Activated T-cell treated with anti-CD3 and anti-CD28 coated beads, Interleukin-2, amount 50 U/mL, for 24 hours (primary cell): Measurements from ENCODE around the gene WDPCP.
"Not testable (repeated sequence)": the region's sequence is repeated elsewhere in the genome, so short reads cannot be mapped to it uniquely, and the experiment has no call there.

ENCODE experiments used
- DNase-seq: peaks from one replicate; pipeline ENCODE4 v3.0.0-alpha.2; 2020
- H3K27ac Mint-ChIP-seq: 2 replicates; pipeline ENCODE4 v1.8.0; 2020; ENCODE audit warnings: mild to moderate bottlenecking, mixed read lengths
- H3K27me3 Mint-ChIP-seq: 2 replicates; pipeline ENCODE4 v1.8.0; 2020; ENCODE audit warnings: mixed read lengths
- H3K36me3 Mint-ChIP-seq: 2 replicates; pipeline ENCODE4 v1.8.0; 2020; ENCODE audit warnings: low read depth, mixed read lengths
- H3K4me1 Mint-ChIP-seq: 2 replicates; pipeline ENCODE4 v1.8.0; 2020; ENCODE audit warnings: low read depth, mixed read lengths
- H3K4me3 Mint-ChIP-seq: 2 replicates; pipeline ENCODE4 v1.8.0; 2020; ENCODE audit warnings: mild to moderate bottlenecking, moderate library complexity, mixed read lengths
- H3K9me3 Mint-ChIP-seq: 2 replicates; pipeline ENCODE4 v1.8.0; 2020; ENCODE audit warnings: mixed read lengths

The WDPCP gene

DNA sequence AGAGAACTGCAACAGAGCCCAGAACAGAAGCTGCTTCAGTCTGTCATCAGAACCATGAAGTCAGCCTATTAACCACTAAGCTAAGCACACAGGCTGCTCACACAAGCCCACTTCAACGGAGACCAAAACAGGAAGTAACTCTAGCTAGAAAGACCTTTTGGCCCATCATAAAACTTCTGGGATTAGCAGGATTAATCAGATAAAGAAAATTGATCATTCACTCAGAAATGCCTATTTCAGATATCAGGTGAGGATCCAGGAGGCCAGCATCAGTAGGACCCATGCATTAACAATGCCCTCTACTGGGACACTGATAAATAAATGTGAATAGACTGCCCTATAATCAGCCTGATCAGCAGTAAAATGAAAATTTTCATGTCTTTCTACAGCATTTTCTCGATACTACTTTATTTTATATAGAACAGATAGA, 101.4 kb downstream of the WDPCP start:
- Mint-ChIP-seq H3K4me3 (no peak overlapping the region), H3K4me1 (no peaks in the 10 kb centered on the region), H3K36me3 (peaks cover 15% of the 10 kb centered on the region), H3K9me3 (no peaks in the 10 kb centered on the region), H3K27ac (no peak overlapping the region), H3K27me3 (no peaks in the 10 kb centered on the region)
- DNase-seq, result no peak

DNA sequence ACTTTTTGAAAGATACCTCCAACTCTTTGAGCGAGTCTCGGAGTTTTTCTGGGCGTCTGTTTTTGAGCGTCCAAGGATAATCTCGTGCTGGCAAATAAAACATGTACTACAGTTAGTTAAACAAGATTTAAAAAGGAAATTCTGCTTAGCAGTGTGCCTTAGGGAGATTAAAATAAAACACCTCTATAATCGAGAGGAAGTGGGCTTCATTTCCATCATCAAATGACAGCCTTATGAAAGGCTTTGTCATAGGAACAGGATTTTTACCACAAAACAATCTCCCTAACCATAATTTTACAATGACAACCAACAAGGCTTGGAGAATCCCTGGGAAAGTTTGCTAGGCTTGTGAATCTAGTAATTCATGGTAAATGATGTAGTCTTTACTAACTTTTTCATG, 103.4 kb downstream of the WDPCP start:
- H3K27me3 Mint-ChIP-seq, result no peaks in the 10 kb centered on the region
- H3K9me3 Mint-ChIP-seq, result no peaks in the 10 kb centered on the region

DNA sequence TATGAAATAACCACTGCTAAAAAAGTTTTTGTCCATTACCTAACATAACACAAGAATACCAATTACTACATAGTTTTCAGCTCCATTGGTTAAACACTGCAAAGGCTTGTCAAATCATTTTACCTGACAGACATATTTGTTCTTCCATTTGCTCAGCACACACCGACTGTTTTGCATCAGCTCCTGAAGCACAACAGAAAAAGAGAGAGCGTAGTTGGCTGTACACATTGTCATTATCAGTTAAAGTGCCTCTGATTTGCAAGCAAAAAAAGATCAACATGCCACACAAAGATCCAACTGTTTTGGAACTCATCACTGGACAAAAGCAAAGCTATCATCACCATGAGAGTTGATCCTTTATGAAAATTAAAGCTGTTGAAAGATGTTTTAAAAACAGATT, 103.8 kb downstream of the WDPCP start:
- H3K27ac Mint-ChIP-seq, result no peak overlapping the region
- no peak for DNase-seq
- H3K4me3 Mint-ChIP-seq, result no peak overlapping the region
- H3K36me3 Mint-ChIP-seq, result peaks cover 29% of the 10 kb centered on the region
- no peaks in the 10 kb centered on the region for H3K4me1 Mint-ChIP-seq
- H3K27me3 Mint-ChIP-seq, result no peaks in the 10 kb centered on the region
- H3K9me3 Mint-ChIP-seq, result no peaks in the 10 kb centered on the region

More for the DNA sequence above, 103.4 kb downstream of the WDPCP start:
- DNase-seq, result no peak
- peaks cover 26% of the 10 kb centered on the region for H3K36me3 Mint-ChIP-seq
- H3K4me1 Mint-ChIP-seq, result no peaks in the 10 kb centered on the region
- H3K4me3 Mint-ChIP-seq, result no peak overlapping the region
- no peak overlapping the region for H3K27ac Mint-ChIP-seq

DNA sequence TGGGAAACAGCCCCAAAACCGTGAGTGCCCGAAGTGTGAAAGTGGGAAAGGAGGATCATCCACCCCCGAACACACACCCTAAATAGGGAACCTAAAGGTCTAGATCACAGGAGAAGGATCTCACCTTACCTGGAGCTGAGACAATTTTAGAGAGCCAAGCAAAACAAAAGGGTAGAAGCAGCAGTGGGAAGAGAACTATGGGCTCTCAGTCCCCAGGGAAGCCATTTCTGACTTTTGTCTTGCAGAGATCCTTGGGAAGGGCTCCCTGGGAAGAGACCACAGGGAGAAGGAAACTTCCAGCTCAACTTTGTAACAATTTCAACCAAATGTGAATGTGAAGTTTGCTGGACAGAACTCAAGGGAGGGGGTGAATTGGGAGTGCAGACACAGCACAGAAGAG, 110.6 kb downstream of the WDPCP start:
- H3K9me3 Mint-ChIP-seq, result no peaks in the 10 kb centered on the region
- no peaks in the 10 kb centered on the region for H3K4me1 Mint-ChIP-seq
- no peak for DNase-seq
- H3K4me3 Mint-ChIP-seq, result no peak overlapping the region
- peaks cover 20% of the 10 kb centered on the region for H3K36me3 Mint-ChIP-seq
- no peak overlapping the region for H3K27ac Mint-ChIP-seq
- no peaks in the 10 kb centered on the region for H3K27me3 Mint-ChIP-seq

DNA sequence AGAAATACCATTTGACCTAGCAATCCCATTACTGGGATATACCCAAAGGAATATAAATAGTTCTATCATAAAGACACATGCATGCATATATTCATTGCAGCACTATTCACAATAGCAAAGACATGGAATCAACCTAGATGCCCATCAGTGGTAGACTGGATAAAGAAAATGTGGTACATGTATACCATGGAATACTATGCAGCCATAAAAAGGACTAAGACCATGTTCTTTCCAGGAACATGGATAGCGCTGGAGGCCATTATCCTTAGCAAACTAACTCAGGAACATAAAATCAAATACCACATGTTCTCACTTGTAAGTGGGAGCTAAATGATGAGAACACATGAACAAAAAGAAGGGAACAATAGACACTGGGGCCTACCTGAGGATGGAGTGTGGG, 119.0 kb downstream of the WDPCP start:
- H3K9me3 Mint-ChIP-seq, result peaks cover 12% of the 10 kb centered on the region
- H3K27ac Mint-ChIP-seq, H3K4me1 Mint-ChIP-seq, H3K4me3 Mint-ChIP-seq, DNase-seq, H3K27me3 Mint-ChIP-seq: not testable (repeated sequence)
- peaks cover 17% of the 10 kb centered on the region for H3K36me3 Mint-ChIP-seq

DNA sequence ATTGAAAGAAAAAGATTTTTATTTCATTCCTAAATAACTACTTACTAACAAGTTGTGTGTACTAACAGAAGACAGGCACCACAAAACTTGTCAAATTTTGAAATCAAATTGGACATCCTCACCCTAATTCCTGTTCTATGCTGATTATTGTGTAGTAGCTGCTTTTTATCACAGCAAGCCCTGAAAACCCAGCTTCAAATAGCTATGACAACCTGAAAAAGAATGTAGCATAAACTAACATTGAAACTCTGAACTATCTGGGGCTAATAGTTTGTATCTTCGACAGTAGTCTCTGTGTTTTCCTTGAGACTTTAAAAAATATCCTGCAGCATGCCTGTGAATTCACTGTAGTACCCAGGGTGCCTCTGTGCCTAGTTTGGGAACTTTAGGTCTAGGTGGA, 122.6 kb downstream of the WDPCP start:
- no peak overlapping the region for H3K27ac Mint-ChIP-seq
- no peak for DNase-seq
- H3K9me3 Mint-ChIP-seq, result peaks cover 28% of the 10 kb centered on the region
- no peaks in the 10 kb centered on the region for H3K4me1 Mint-ChIP-seq
- peaks cover 47% of the 10 kb centered on the region for H3K36me3 Mint-ChIP-seq
- H3K27me3 Mint-ChIP-seq, result no peaks in the 10 kb centered on the region
- H3K4me3 Mint-ChIP-seq, result no peak overlapping the region

DNA sequence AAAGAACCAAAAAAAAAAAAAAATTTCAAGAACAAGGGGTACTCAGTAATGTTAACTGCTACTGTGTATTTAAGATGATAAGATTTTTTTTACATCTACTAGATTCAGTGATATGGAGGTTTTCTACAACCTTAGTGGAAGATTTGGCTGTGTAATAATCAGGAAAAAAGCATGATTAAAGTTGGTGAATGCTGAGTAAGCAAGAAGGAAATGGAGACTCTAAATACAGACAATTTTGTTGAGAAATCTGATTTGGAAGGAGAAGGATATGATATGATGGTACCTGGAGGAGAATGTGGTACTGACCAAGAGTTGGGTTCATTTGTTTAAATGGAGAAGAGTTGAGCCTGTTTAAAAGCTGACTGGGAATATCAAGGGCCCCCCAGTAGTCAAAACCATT, 125.1 kb downstream of the WDPCP start:
- no peak overlapping the region for H3K27ac Mint-ChIP-seq

DNA sequence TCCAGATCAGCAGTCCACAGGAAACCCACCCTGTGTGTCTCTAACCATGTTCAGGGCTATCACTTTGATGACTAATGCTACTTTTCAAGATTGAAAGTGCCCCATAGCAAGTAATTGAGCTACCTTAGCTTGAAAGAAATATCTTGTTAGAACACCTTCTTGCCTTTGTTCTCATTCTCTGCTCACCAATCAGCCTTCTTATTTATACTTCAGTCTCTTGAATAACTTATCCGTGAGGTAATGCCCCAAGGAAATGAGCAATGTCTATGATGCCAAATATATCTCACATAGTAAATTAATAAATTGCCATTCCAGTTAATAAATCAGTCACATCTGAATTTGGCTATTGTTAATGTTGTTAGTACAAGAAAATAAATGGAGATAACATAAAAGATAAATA, 141.6 kb downstream of the WDPCP start:
- Mint-ChIP-seq H3K4me3 (no peak overlapping the region), H3K27ac (no peak overlapping the region), H3K9me3 (no peaks in the 10 kb centered on the region), H3K36me3 (peaks cover 8% of the 10 kb centered on the region), H3K27me3 (no peaks in the 10 kb centered on the region), H3K4me1 (peaks cover 12% of the 10 kb centered on the region)
- DNase-seq, result no peak

More for the DNA sequence above, 125.1 kb downstream of the WDPCP start:
- Mint-ChIP-seq H3K36me3 (peaks cover 62% of the 10 kb centered on the region), H3K9me3 (peaks cover 32% of the 10 kb centered on the region), H3K27me3 (no peaks in the 10 kb centered on the region), H3K4me3 (no peak overlapping the region), H3K4me1 (no peaks in the 10 kb centered on the region)
- DNase-seq, result no peak

DNA sequence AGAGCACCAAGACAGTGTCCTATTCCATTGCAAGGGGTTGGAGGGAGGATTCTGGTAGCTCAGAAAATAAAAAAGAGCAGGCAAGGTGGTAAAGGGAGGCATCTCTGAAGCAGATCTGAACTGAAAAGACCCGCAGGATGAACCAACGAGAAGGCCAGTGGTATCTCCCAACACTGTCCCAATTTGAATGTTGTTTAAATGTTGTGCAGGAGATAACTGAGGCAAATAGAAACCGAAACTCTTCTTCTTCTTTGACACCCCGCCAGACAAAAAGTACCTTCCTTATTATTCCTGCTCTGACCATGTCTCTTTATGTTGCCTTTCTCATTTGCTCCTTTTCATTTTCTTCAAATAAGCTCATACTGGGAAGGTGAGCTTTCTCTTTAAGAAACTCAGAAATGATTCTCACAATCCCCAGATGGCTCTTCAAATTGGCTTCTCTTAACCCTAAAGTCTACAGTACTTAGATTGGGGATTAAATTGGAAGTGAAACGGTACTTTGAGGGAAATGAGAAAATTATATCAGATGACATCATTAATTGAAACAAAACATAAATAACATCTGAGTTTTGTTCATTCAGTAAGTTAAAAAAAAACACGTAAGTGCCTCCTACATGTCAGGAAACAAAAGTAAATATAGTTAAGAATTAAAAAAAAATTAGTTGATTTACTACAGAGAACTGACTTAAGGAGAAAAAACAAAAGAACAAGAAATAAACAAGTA, 143.6 kb downstream of the WDPCP start:
- H3K9me3 Mint-ChIP-seq, result no peaks in the 10 kb centered on the region
- H3K4me1 Mint-ChIP-seq, result peaks cover 13% of the 10 kb centered on the region
- no peaks in the 10 kb centered on the region for H3K36me3 Mint-ChIP-seq
- no peak overlapping the region for H3K4me3 Mint-ChIP-seq
- no peaks in the 10 kb centered on the region for H3K27me3 Mint-ChIP-seq
- no peak for DNase-seq
- no peak overlapping the region for H3K27ac Mint-ChIP-seq

DNA sequence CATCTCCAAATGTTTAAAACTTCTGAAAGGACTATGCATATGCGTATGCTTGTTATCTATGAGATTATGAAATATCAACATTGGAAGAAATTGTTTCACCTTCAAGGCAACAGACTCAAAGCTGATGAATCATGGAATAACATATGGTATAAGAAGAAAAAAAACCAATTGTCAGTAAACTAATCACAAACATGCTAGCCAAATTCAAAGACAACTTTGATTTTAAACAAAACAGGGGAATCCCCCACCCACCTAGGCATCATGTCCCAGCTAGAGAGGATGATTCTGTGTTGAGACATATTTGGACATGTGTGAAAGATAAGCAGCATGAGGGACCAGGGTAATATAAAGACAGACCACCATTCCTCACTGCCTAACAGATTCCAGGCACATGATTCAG, 147.7 kb downstream of the WDPCP start:
- Mint-ChIP-seq H3K27me3 (no peaks in the 10 kb centered on the region), H3K4me3 (no peak overlapping the region), H3K4me1 (peaks cover 13% of the 10 kb centered on the region), H3K9me3 (no peaks in the 10 kb centered on the region), H3K27ac (no peak overlapping the region), H3K36me3 (peaks cover 2% of the 10 kb centered on the region)
- DNase-seq, result no peak

DNA sequence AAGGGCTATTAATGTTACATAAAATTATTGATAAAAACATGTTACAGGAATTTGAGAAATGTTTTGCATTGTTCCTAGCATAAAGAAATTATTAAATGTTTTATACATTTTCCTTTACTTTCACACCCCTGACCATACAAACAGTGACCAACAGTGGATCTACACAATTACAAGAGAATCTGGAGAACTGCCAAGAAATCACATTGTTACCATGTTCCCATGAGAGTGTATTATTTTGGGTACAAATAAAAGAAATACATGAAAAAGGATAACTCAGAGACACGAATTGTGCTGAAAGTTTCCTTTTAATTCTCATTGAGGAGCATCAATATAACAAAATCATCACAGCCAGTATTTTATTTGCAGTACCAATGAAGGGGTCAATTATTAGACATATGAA, 150.1 kb downstream of the WDPCP start:
- Mint-ChIP-seq H3K27me3 (no peaks in the 10 kb centered on the region), H3K4me3 (no peak overlapping the region), H3K4me1 (peaks cover 7% of the 10 kb centered on the region), H3K9me3 (no peaks in the 10 kb centered on the region), H3K36me3 (peaks cover 2% of the 10 kb centered on the region), H3K27ac (no peak overlapping the region)
- no peak for DNase-seq

DNA sequence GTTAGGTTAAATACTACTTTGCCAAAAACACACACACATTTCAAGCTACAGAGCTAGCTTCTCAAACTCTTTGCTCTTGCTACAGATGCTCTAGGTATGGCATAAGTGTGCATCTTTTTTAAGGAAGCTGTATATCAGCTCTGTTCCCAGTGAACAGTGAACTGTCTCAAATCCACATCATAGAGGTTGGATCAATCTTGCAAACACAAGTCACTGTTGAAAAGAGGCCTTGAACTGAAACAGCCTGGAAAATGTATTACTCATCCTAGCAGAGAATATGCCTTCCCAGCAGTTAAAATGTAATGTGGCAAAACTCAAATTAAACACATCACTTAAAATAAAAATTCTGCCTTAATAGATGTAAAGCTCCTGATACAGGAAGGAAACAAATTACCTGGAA, 151.8 kb downstream of the WDPCP start:
- DNase-seq, result no peak
- Mint-ChIP-seq H3K4me1 (peaks cover 8% of the 10 kb centered on the region), H3K9me3 (no peaks in the 10 kb centered on the region), H3K27me3 (no peaks in the 10 kb centered on the region), H3K36me3 (peaks cover 2% of the 10 kb centered on the region), H3K4me3 (no peak overlapping the region), H3K27ac (no peak overlapping the region)

DNA sequence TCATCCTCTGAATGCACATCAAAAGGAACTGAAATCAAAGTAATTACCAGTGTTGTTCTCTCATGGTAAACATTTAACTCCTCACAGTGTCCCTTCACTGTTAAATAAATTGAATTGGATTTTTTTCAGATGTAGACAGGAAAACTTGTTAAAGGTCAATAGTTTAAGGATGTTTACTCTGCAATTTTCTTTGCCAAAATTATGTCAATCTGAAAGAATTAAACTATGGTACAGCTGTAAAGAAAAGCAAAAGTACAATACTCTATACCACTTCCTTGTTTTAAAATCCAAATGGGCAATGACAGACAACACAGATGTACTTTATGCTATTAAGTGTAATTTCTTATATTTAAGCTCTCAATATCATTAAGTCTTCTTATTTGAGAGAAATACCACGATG, 153.2 kb downstream of the WDPCP start:
- no peak for DNase-seq
- peaks cover 2% of the 10 kb centered on the region for H3K36me3 Mint-ChIP-seq
- no peaks in the 10 kb centered on the region for H3K9me3 Mint-ChIP-seq
- H3K4me1 Mint-ChIP-seq, result peaks cover 1% of the 10 kb centered on the region
- H3K27me3 Mint-ChIP-seq, result no peaks in the 10 kb centered on the region
- H3K4me3 Mint-ChIP-seq, result no peak overlapping the region
- no peak overlapping the region for H3K27ac Mint-ChIP-seq

DNA sequence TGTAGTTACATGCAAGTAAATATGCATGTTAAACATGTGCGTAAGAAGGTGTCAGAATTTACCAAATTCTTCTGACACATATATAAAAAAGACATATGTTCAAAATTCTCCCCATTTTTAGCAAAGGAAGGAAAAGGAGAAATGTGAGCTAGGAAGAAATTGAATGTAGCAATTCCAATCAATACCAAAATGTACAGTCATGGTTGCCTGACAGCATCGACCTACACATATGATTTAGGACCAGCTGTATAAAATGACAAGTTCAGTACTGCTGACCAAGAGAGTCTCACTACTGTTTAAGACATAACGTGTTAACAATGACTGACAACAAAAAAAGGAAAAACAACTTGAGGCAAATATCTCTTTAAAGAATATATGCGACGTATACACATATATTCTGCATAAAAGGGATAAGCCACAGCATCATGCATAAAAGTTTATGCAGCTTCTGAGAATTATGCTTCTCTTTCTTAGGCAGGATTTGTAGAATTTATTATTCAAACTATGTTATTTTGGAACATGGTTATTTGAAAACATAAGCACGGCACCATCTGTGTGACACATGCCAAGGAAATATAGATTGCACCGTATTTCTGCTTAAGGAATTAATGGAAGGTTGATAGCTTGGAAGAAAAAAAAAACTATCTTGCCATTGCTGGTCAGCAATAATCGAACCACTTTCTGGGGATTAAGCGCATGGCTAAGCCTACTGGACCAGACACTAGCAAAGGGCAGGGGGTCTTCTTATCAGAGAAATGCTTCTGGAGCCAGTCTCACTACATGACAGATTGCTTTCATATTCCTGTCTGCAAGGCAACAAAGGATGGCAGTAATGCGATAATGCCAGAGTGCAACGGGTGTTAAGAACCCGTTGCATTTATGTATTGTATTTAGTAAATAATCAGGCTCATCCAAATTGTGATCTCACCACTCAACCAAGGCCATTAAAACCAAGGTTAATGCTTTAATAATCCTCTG, 154.0 kb downstream of the WDPCP start:
- H3K4me3 Mint-ChIP-seq, result no peak overlapping the region
- no peaks in the 10 kb centered on the region for H3K27me3 Mint-ChIP-seq
- no peak for DNase-seq
- peaks cover 1% of the 10 kb centered on the region for H3K4me1 Mint-ChIP-seq
- H3K9me3 Mint-ChIP-seq, result peaks cover 2% of the 10 kb centered on the region
- H3K27ac Mint-ChIP-seq, result no peak overlapping the region
- peaks cover 5% of the 10 kb centered on the region for H3K36me3 Mint-ChIP-seq

DNA sequence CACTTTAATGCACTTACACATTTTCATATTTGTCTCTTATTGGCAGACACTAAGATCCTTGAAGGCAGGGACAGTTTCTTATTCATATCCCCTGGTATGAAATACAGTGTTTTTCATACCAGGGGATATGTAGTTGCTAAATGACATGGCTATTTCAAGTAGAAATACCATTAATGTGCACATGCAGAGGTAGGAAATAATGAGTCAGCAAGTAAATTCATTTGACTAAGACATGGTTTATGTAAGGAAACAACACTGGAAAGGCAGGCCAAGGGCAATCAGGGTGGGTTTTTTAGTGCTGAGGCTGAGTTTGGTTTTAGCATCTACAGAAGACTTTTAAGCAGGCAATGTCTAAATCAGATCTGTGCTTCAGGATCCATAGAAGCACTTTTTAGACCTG, 155.9 kb downstream of the WDPCP start:
- peaks cover 17% of the 10 kb centered on the region for H3K36me3 Mint-ChIP-seq
- no peak for DNase-seq
- H3K4me1 Mint-ChIP-seq, result peaks cover 1% of the 10 kb centered on the region
- H3K9me3 Mint-ChIP-seq, result peaks cover 5% of the 10 kb centered on the region
- no peaks in the 10 kb centered on the region for H3K27me3 Mint-ChIP-seq
- H3K27ac Mint-ChIP-seq, result no peak overlapping the region
- H3K4me3 Mint-ChIP-seq, result no peak overlapping the region
